Osteoblast (primary cell): ENCODE measurements around the gene SNAPC1. TPM values are rescaled to one million over a fixed set of nuclear protein-coding genes. Genes with fewer than 3 reads are reported as not detected.

ENCODE experiments used
- DNase-seq: peaks from one replicate; pipeline ENCODE4 v3.0.0; 2011; ENCODE audit warnings: low spot score, mixed read lengths; ENCODE audit not compliant: insufficient read length; ENCODE audit errors: missing footprints
- H2AFZ ChIP-seq: 2 replicates; pipeline ENCODE4 v1.6.0; 2011; ENCODE audit warnings: mild to moderate bottlenecking, low read length
- H3K27ac ChIP-seq: 2 replicates; pipeline ENCODE4 v1.5.1; 2011; ENCODE audit warnings: mild to moderate bottlenecking, low read depth, low read length, moderate library complexity
- H3K27me3 ChIP-seq: 2 replicates; pipeline ENCODE4 v1.6.0; 2012; ENCODE audit warnings: mild to moderate bottlenecking, control low read depth, inconsistent platforms, low read length, moderate library complexity; ENCODE audit not compliant: insufficient read depth
- H3K36me3 ChIP-seq: 2 replicates; pipeline ENCODE4 v1.5.1; 2011; ENCODE audit warnings: mild to moderate bottlenecking, low read length, control low read depth, moderate library complexity; ENCODE audit not compliant: insufficient read depth
- H3K4me1 ChIP-seq: 2 replicates; pipeline ENCODE4 v1.5.1; 2011; ENCODE audit warnings: mild to moderate bottlenecking, low read length, control low read depth, moderate library complexity; ENCODE audit not compliant: insufficient read depth
- H3K4me2 ChIP-seq: 2 replicates; pipeline ENCODE4 v1.6.0; 2011; ENCODE audit warnings: mild to moderate bottlenecking, low read length; ENCODE audit not compliant: insufficient read depth
- H3K4me3 ChIP-seq: fragments of 200-600 bp; sonication (generic); 3 replicates; pipeline ENCODE4 v1.5.1; 2012; ENCODE audit warnings: mild to moderate bottlenecking, low read length, inconsistent platforms; ENCODE audit not compliant: insufficient read depth
- H3K79me2 ChIP-seq: 2 replicates; pipeline ENCODE4 v1.6.0; 2012; ENCODE audit warnings: mild to moderate bottlenecking, low read length, control low read depth, inconsistent platforms; ENCODE audit not compliant: insufficient read depth
- H3K9me3 ChIP-seq: 2 replicates; pipeline ENCODE4 v1.5.1; 2011; ENCODE audit warnings: low read depth, low read length, control low read depth
- H4K20me1 ChIP-seq: 2 replicates; pipeline ENCODE4 v1.6.0; 2012; ENCODE audit warnings: mild to moderate bottlenecking, low read length, control low read depth; ENCODE audit not compliant: insufficient read depth
- total RNA-seq: library from RNA; depleted of rRNA; stranded (reverse); fragments of >200 nt; gene quantifications from 2 replicates; pipeline ENCODE4 v1.2.3, GENCODE V29; 2012
- TF ChIP-seq, protein P1 (sequence below): IDR thresholded peaks from 2 replicates; pipeline ENCODE4 v1.5.1; 2011; ENCODE audit warnings: mild to moderate bottlenecking, low read depth, low read length, moderate library complexity; ENCODE audit errors: extremely low read depth

Gene SNAPC1
- total RNA-seq, 1 donor: 35.8 TPM

DNA sequence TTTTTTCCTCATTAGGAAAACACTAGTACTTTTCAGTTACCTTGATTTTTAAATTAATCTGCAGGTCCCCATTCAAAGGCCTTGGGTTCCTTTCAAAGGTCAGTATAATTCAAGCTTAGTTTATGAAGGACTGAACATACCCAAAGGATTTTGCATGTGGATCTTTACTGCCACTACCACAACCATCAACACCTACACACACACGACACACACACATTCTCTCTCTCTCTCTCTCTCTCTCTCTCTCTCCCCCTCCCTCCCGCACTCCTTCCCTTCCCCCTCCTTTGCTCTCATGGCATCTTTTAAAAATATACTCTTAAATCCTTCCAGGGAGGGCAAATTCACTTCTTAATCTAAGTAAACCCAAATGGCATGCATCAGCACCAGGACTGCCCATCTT lies 38.1 kb upstream of the SNAPC1 start:
- H3K79me2 ChIP-seq: peaks cover 98% of the 10 kb centered on the region
- H3K9me3 ChIP-seq: no peaks in the 10 kb centered on the region
- H2AFZ ChIP-seq: no peak overlapping the region
- peak overlapping the region; percentile 38 for H3K27ac ChIP-seq
- no peak overlapping the region for H3K4me3 ChIP-seq
- no peaks in the 10 kb centered on the region for H3K27me3 ChIP-seq
- TF ChIP-seq, protein P1, sequence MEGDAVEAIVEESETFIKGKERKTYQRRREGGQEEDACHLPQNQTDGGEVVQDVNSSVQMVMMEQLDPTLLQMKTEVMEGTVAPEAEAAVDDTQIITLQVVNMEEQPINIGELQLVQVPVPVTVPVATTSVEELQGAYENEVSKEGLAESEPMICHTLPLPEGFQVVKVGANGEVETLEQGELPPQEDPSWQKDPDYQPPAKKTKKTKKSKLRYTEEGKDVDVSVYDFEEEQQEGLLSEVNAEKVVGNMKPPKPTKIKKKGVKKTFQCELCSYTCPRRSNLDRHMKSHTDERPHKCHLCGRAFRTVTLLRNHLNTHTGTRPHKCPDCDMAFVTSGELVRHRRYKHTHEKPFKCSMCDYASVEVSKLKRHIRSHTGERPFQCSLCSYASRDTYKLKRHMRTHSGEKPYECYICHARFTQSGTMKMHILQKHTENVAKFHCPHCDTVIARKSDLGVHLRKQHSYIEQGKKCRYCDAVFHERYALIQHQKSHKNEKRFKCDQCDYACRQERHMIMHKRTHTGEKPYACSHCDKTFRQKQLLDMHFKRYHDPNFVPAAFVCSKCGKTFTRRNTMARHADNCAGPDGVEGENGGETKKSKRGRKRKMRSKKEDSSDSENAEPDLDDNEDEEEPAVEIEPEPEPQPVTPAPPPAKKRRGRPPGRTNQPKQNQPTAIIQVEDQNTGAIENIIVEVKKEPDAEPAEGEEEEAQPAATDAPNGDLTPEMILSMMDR: no peak
- H3K36me3 ChIP-seq: peaks cover 88% of the 10 kb centered on the region
- H3K4me2 ChIP-seq: no peak overlapping the region
- peaks cover 36% of the 10 kb centered on the region for H3K4me1 ChIP-seq
- DNase-seq: no peak
- peaks cover 62% of the 10 kb centered on the region for H4K20me1 ChIP-seq

DNA sequence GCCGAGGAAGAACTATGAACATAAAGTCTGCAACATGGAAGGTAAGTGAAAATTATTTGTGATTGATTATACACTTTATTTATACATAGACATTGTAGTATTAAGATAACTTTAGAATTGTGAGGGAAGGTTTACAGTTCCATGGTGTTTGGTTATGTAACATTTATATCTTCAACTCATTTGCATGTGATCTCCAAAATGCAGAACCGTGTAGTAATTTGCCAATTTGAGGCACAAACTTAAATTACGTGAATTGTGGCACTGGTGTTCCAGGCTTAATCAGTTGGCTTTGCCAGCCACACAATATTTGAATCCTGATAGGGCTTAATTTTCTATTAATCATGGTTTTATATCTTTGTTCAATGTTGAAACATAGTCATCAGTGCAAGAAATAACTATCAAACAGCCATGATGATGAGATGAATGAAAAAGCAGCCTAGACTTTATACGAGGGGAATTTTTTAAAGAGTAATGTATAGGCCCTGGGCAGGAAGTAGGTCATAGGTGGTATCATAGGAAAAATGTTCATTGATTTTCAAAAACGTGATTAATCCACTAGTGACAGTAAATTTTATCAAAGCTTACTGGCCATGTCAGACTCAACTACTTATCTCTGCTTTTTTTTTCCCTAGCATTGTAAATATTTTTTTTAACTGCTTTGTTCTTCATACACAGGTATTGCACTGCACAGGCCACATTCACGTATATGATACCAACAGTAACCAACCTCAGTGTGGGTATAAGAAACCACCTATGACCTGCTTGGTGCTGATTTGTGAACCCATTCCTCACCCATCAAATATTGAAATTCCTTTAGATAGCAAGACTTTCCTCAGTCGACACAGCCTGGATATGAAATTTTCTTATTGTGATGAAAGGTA lies 35.2 kb upstream of the SNAPC1 start:
- Histone ChIP-seq H3K27me3 (no peaks in the 10 kb centered on the region), H3K4me2 (no peak overlapping the region), H3K4me3 (no peak overlapping the region), H3K36me3 (peaks cover 98% of the 10 kb centered on the region), H3K4me1 (peaks cover 22% of the 10 kb centered on the region), H3K9me3 (no peaks in the 10 kb centered on the region), H2AFZ (no peak overlapping the region), H3K27ac (peak overlapping the region; percentile 61), H4K20me1 (peaks cover 46% of the 10 kb centered on the region), H3K79me2 (peaks cover 99% of the 10 kb centered on the region)
- DNase-seq: no peak
- TF ChIP-seq, protein P1: no peak

DNA sequence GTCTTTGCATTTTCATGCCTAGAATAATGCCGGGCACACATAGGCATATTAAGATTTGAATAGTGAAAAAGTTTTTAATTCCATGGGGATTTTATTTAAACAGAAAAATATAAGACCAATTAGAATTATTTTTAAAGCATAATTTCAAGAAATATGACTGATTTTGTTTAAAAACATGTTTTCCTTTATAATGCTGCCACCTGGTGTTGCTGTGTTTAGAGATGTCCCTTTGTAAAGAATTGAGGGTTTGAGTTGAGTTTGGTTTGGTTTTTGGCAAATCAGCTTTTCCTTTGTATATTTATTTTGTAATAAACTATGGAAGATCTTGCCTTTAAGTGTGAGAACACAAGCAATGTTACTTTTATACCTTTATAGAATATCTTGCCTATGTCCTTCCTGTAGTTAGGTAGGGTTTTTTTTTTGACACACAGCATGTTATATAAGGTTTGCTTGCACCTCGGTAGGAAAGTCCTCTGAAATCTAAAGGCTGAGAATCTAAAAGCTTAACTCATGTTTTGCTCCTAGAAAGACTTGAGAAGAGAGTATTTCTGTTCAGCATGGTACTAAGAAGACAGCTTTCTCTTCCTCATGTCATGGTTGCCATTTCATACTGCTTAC lies 31.4 kb upstream of the SNAPC1 start:
- Histone ChIP-seq H3K36me3 (peaks cover 100% of the 10 kb centered on the region), H3K4me1 (peaks cover 23% of the 10 kb centered on the region), H3K27ac (peak overlapping the region; percentile 8), H3K4me3 (no peak overlapping the region), H3K79me2 (peaks cover 94% of the 10 kb centered on the region), H2AFZ (no peak overlapping the region), H3K9me3 (no peaks in the 10 kb centered on the region), H4K20me1 (peaks cover 43% of the 10 kb centered on the region), H3K4me2 (no peak overlapping the region), H3K27me3 (no peaks in the 10 kb centered on the region)
- DNase-seq: no peak
- TF ChIP-seq, protein P1: peak; percentile 20

DNA sequence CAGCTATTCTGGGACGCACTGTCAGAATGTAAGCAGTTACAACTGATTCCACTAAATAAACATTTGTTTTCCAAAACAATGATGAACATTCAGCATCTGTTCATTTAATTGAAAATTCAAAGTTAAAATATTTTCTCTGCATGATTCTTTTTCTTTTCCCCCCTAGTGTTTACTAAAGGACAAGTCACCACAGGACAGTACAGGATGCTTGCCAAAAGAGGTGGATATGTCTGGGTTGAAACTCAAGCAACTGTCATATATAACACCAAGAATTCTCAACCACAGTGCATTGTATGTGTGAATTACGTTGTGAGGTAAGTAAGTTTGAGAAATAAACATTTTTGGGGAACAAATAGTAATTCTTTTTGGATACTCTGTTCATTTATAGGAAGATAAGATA lies 28.2 kb upstream of the SNAPC1 start:
- Histone ChIP-seq H3K36me3 (peaks cover 99% of the 10 kb centered on the region), H3K4me3 (no peak overlapping the region), H3K4me1 (peaks cover 17% of the 10 kb centered on the region), H3K79me2 (peaks cover 91% of the 10 kb centered on the region), H3K9me3 (no peaks in the 10 kb centered on the region), H3K27ac (peak overlapping the region; percentile 9), H4K20me1 (peaks cover 41% of the 10 kb centered on the region), H3K4me2 (no peak overlapping the region), H3K27me3 (no peaks in the 10 kb centered on the region), H2AFZ (no peak overlapping the region)
- TF ChIP-seq, protein P1: peak; percentile 11
- DNase-seq: no peak
